Thoracic aorta (tissue), 2 donors: ENCODE data around the gene CIC. TPM values are rescaled to one million over a fixed set of nuclear protein-coding genes. Genes with fewer than 3 reads are reported as not detected.

Experiments used
- ATAC-seq: fragments of 150-250 bp; one replicate; pipeline ENCODE4 v1.8.0; 2017; ENCODE audit warnings: low read depth; ENCODE audit not compliant: insufficient number of reproducible peaks, low FRiP score
- DNase-seq: peaks from one replicate; pipeline ENCODE4 v3.0.0-alpha.2; 2020; ENCODE audit warnings: low spot score
- H3K27ac ChIP-seq, 2 donors: fragments of 200-600 bp; sonication (generic); 1 replicate in 1 of 2; 2 replicates in 1 of 2; pipeline ENCODE4 v1.5.1; 2016; ENCODE audit warnings: mild to moderate bottlenecking in 2 of 2, moderate library complexity in 2 of 2
- H3K27me3 ChIP-seq: fragments of 200-600 bp; sonication (generic); replicated peaks from 2 replicates; pipeline ENCODE4 v1.6.0; 2016; ENCODE audit warnings: mild to moderate bottlenecking; ENCODE audit not compliant: insufficient read depth
- H3K36me3 ChIP-seq: fragments of 200-600 bp; sonication (generic); one replicate; pipeline ENCODE4 v1.5.1; 2016
- H3K4me1 ChIP-seq, 2 donors: fragments of 200-600 bp; sonication (generic); 1 replicate in 1 of 2; 2 replicates in 1 of 2; pipeline versions ENCODE4 v1.5.1 to v1.6.0; 2016; ENCODE audit warnings: low read depth in 2 of 2, mild to moderate bottlenecking in 1 of 2; ENCODE audit not compliant: control insufficient read depth in 1 of 2
- H3K4me3 ChIP-seq: fragments of 200-600 bp; sonication (generic); 2 replicates; pipeline ENCODE4 v1.5.1; 2016; ENCODE audit warnings: mild to moderate bottlenecking
- H3K9me3 ChIP-seq: fragments of 200-600 bp; sonication (generic); 2 replicates; pipeline ENCODE4 v1.5.1; 2016
- total RNA-seq, 2 donors: library from RNA; depleted of rRNA; stranded (reverse); fragments of >200 nt; gene quantifications; one replicate each; pipeline versions ENCODE4 v1.1.0 to v1.2.3, GENCODE V29; 2016
- TF ChIP-seq, protein P1 (sequence below): fragments of 200-600 bp; sonication (generic); IDR thresholded peaks from one replicate; pipeline ENCODE4 v1.5.1; 2019; ENCODE audit warnings: antibody characterized with exemption

The CIC gene
- total RNA-seq, 2 donors from 2014 or later = 57.1 to 112 TPM

GRCh38 chr19:42289556-42290041, 20.5 kb downstream of the CIC start:
- no peaks in the 10 kb centered on the region for H3K9me3 ChIP-seq
- no peak overlapping the region for H3K4me3 ChIP-seq
- DNase-seq (no peak), ATAC-seq (no peak)
- peaks cover 74% of the 10 kb centered on the region for H3K36me3 ChIP-seq
- H3K27ac ChIP-seq = no peak overlapping the region
- peaks cover 9 to 25% of the 10 kb centered on the region in 2 donors for H3K4me1 ChIP-seq
- no peaks in the 10 kb centered on the region for H3K27me3 ChIP-seq
- TF ChIP-seq, protein P1, sequence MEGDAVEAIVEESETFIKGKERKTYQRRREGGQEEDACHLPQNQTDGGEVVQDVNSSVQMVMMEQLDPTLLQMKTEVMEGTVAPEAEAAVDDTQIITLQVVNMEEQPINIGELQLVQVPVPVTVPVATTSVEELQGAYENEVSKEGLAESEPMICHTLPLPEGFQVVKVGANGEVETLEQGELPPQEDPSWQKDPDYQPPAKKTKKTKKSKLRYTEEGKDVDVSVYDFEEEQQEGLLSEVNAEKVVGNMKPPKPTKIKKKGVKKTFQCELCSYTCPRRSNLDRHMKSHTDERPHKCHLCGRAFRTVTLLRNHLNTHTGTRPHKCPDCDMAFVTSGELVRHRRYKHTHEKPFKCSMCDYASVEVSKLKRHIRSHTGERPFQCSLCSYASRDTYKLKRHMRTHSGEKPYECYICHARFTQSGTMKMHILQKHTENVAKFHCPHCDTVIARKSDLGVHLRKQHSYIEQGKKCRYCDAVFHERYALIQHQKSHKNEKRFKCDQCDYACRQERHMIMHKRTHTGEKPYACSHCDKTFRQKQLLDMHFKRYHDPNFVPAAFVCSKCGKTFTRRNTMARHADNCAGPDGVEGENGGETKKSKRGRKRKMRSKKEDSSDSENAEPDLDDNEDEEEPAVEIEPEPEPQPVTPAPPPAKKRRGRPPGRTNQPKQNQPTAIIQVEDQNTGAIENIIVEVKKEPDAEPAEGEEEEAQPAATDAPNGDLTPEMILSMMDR = no peak

DNA sequence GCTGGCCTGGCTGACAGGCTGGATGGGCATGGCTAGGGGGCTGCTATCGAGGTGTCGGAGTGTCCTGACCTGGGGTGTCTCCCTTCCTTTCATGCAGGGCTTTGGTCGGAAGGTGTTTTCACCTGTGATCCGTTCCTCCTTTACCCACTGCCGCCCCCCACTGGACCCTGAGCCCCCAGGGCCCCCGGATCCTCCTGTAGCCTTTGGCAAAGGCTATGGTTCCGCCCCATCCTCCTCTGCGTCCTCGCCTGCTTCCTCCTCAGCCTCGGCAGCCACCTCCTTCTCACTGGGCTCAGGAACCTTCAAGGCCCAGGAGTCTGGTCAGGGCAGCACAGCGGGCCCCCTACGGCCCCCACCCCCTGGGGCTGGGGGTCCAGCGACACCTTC, 21.1 kb downstream of the CIC start:
- Histone ChIP-seq H3K4me1 (peaks cover 9 to 21% of the 10 kb centered on the region in 2 donors), H3K4me3 (no peak overlapping the region), H3K9me3 (no peaks in the 10 kb centered on the region), H3K27me3 (no peaks in the 10 kb centered on the region), H3K27ac (no peak overlapping the region), H3K36me3 (peaks cover 74% of the 10 kb centered on the region)
- ATAC-seq (no peak), DNase-seq (no peak)
- TF ChIP-seq, protein P1 = no peak

GRCh38 chr19:42290523-42291434, 21.7 kb downstream of the CIC start:
- TF ChIP-seq, protein P1 = peak; percentile 48
- H3K27ac ChIP-seq = no peak overlapping the region
- no peak overlapping the region for H3K4me3 ChIP-seq
- no peaks in the 10 kb centered on the region for H3K9me3 ChIP-seq
- no peaks in the 10 kb centered on the region for H3K27me3 ChIP-seq
- DNase-seq (no peak), ATAC-seq (no peak)
- H3K36me3 ChIP-seq = peaks cover 74% of the 10 kb centered on the region
- peaks cover 5 to 14% of the 10 kb centered on the region in 2 donors for H3K4me1 ChIP-seq

DNA sequence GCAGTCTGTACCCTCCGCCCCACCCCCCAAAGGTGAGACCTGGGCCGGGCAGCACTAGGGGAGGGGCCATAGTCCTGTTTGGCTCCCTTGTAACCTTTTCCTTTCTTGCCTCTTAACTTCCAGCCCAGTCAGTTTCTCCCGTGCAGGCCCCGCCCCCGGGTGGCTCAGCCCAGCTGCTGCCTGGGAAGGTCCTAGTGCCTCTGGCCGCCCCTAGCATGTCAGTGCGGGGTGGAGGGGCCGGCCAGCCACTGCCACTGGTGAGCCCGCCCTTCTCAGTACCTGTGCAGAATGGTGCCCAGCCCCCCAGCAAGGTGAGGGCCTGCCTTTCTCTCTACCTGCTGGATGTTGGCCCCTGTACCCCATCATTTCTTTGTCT, 22.4 kb downstream of the CIC start:
- Histone ChIP-seq H3K27ac (no peak overlapping the region), H3K36me3 (peaks cover 74% of the 10 kb centered on the region), H3K27me3 (no peaks in the 10 kb centered on the region), H3K4me3 (no peak overlapping the region), H3K9me3 (no peaks in the 10 kb centered on the region), H3K4me1 (peaks cover 0 to 9% of the 10 kb centered on the region in 2 donors)
- no peak for ATAC-seq
- TF ChIP-seq, protein P1 = no peak
- DNase-seq = no peak

- Histone ChIP-seq H3K27me3 (no peaks in the 10 kb centered on the region), H3K4me1 (peaks cover 0 to under 1% of the 10 kb centered on the region in 2 donors), H3K27ac (no peak overlapping the region), H3K4me3 (no peak overlapping the region), H3K36me3 (peaks cover 70% of the 10 kb centered on the region), H3K9me3 (no peaks in the 10 kb centered on the region)
- ATAC-seq (no peak), DNase-seq (no peak)
- TF ChIP-seq, protein P1 = no peak
Measured at GRCh38 chr19:42292042-42292960, 23.2 kb downstream of the CIC start.
